ENCODE results near the gene PLXND1.
"Not testable (repeated sequence)": the region's sequence is repeated elsewhere in the genome, so short reads cannot be mapped to it uniquely, and the experiment has no call there.

Gene PLXND1

GRCh38 chr3:129517516-129517915, 89.0 kb downstream of the PLXND1 start:
- no peak overlapping the region for H3K4me3 ChIP-seq (ENCODE audit: low read depth, low read length)
- no peak for TF ChIP-seq CTCF (IDR thresholded peaks at IDR 0.05; ENCODE audit: low read depth, low read length, missing control alignments)
- no peak for DNase-seq (ENCODE audit: low read depth)

- H3K4me3 ChIP-seq (ENCODE audit: low read depth, low read length); DNase-seq (ENCODE audit: low read depth): not testable (repeated sequence)
Measured at GRCh38 chr3:129515821-129516432, 90.5 kb downstream of the PLXND1 start.

GRCh38 chr3:129515108-129515820, 91.2 kb downstream of the PLXND1 start:
- not testable (repeated sequence) for H3K4me3 ChIP-seq (ENCODE audit: low read depth, low read length); DNase-seq (ENCODE audit: low read depth)

- no peak for DNase-seq (ENCODE audit: low read depth)
- no peak overlapping the region for H3K4me3 ChIP-seq (ENCODE audit: low read depth, low read length)
- TF ChIP-seq CTCF (IDR thresholded peaks at IDR 0.05; ENCODE audit: low read depth, low read length, missing control alignments) = no peak
Measured at GRCh38 chr3:129514563-129514962, 91.9 kb downstream of the PLXND1 start.

- no peak for DNase-seq (ENCODE audit: low read depth)
- no peak for TF ChIP-seq CTCF (IDR thresholded peaks at IDR 0.05; ENCODE audit: low read depth, low read length, missing control alignments)
- H3K4me3 ChIP-seq (ENCODE audit: low read depth, low read length) = no peak overlapping the region
Measured at GRCh38 chr3:129514110-129514509, 92.4 kb downstream of the PLXND1 start.

- no peak for DNase-seq (ENCODE audit: low read depth)
- H3K4me3 ChIP-seq (ENCODE audit: low read depth, low read length) = no peak overlapping the region
- TF ChIP-seq CTCF (IDR thresholded peaks at IDR 0.05; ENCODE audit: low read depth, low read length, missing control alignments) = no peak
Measured at GRCh38 chr3:129513705-129514104, 92.8 kb downstream of the PLXND1 start.

- DNase-seq (ENCODE audit: low read depth) = no peak
- TF ChIP-seq CTCF (IDR thresholded peaks at IDR 0.05; ENCODE audit: low read depth, low read length, missing control alignments) = no peak
- no peak overlapping the region for H3K4me3 ChIP-seq (ENCODE audit: low read depth, low read length)
Measured at GRCh38 chr3:129512595-129512994, 93.9 kb downstream of the PLXND1 start.

GRCh38 chr3:129507181-129507831, 99.2 kb downstream of the PLXND1 start:
- no peak for TF ChIP-seq CTCF (IDR thresholded peaks at IDR 0.05; ENCODE audit: low read depth, low read length, missing control alignments)
- no peak for DNase-seq (ENCODE audit: low read depth)
- H3K4me3 ChIP-seq (ENCODE audit: low read depth, low read length) = no peak overlapping the region
